H1 (cell line): ENCODE data around the gene CHST1. TPM values are rescaled to one million over a fixed set of nuclear protein-coding genes. Genes with fewer than 3 reads are reported as not detected.

Experiments used
- ATF2 ChIP-seq: IDR thresholded peaks from 2 replicates; pipeline ENCODE4 v1.6.1; 2012; ENCODE audit warnings: low read length, inconsistent platforms
- CBX5 ChIP-seq: fragments of 300-800, 300-1000 bp; sonication (generic); IDR thresholded peaks from 2 replicates; pipeline ENCODE4 v1.7.1; 2016; ENCODE audit warnings: antibody characterized with exemption, low read length, low read depth
- SAP30 ChIP-seq: fragments of 300-600 bp; sonication (generic); IDR thresholded peaks from 2 replicates; pipeline ENCODE4 v1.7.1; 2012; ENCODE audit warnings: low read length, moderate library complexity, mild to moderate bottlenecking, inconsistent platforms; ENCODE audit not compliant: insufficient read depth, insufficient replicate concordance
- polyA plus RNA-seq, 7 experiments: library from polyadenylated mRNA; depleted of rRNA in 3 of 7; stranded (reverse) in 5 of 7; unstranded in 2 of 7; fragments of >200 nt in 5 of 7; fragments of 200-250 nt in 2 of 7; gene quantifications; 1 replicate in 5 of 7; 2 replicates in 1 of 7; 4 replicates in 1 of 7; pipeline versions ENCODE4 v1.2.1 to v1.2.3, GENCODE V29; 2011 to 2013; ENCODE audit warnings: missing spikeins in 2 of 7, mixed read lengths in 2 of 7
- total RNA-seq: library from RNA; stranded (reverse); fragmentation: NEBNext Ultra II Directional; extraction: Animal tissue kit (Norgen Biotek cat#: 25700); gene quantifications from 2 replicates; pipeline ENCODE4 v1.2.1, GENCODE V29; 2021

CHST1 gene
- total and polyA plus RNA-seq, 2 of the 8 experiments (the other 6 are each of a cell fraction or from before 2014, with no cell fraction given): 1.6 to 3.8 TPM

DNA sequence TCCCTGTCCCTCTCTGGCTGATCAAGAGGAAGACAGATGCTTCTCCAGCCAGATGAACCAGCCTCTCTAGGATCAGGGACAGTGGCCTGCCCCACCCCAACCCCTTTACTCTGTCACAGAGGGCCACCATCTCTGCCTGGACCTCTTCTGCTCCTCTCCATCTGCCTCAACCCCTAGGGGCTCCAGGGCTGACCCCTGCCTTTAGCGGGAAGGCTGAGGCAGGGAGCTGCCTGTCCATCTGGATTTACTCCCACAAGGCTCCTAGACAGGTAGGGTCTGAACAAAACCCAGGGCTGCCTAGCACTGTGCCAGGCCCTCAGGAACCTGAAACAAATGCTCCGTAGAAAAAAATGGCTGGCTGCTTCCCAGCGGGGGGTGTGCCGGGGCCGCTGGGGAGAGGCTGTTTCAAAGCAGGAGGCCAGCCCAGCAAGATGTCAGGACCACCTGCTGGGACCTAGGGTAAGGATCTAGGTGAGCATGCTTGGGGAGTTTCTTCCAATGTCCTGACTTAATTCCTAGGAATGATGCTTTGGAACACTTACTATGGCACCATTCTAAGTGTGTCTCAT, 3.2 kb downstream of the CHST1 start (continued):
- TF ChIP-seq ATF2: no peak
- TF ChIP-seq CBX5: no peak
- TF ChIP-seq SAP30: no peak
